ENCODE data around the gene DGAT2.

DGAT2 gene

DNA sequence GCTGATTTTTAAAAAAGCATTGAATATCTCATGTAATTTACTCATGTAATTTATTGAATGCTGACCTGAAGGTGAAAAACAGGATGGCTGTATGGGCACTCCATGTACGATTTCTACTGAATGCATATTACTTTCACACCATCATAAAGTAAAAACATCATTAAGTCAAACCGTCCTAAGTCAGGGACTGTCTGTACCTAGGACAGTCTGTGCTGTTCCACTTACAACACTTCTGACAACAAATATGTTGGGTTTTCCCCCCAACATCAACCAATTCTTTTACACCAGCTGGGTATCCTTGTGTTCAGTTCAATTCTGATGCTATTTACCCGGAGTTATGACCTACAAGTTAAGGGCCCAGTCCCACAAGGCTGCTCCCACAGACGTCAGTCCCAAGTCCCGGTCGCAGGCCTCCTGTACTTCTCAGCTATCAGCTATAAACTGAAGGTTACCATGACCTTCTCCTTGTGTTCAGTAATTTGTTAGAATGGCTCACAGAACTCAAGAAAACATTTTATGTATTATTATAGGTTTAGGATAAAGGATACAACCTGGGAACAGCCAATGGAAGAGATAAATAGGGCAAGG, 63.4 kb downstream of the DGAT2 start:
- H4K20me1 ChIP-seq (ENCODE audit: insufficient read depth, low read length) = peaks cover 12% of the 10 kb centered on the region
- TF ChIP-seq EZH2 (IDR thresholded peaks at IDR 0.05; ENCODE audit: borderline replicate concordance, low read depth, low read length, severe bottlenecking) = no peak
- TF ChIP-seq, protein P1, sequence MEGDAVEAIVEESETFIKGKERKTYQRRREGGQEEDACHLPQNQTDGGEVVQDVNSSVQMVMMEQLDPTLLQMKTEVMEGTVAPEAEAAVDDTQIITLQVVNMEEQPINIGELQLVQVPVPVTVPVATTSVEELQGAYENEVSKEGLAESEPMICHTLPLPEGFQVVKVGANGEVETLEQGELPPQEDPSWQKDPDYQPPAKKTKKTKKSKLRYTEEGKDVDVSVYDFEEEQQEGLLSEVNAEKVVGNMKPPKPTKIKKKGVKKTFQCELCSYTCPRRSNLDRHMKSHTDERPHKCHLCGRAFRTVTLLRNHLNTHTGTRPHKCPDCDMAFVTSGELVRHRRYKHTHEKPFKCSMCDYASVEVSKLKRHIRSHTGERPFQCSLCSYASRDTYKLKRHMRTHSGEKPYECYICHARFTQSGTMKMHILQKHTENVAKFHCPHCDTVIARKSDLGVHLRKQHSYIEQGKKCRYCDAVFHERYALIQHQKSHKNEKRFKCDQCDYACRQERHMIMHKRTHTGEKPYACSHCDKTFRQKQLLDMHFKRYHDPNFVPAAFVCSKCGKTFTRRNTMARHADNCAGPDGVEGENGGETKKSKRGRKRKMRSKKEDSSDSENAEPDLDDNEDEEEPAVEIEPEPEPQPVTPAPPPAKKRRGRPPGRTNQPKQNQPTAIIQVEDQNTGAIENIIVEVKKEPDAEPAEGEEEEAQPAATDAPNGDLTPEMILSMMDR (IDR thresholded peaks at IDR 0.05; ENCODE audit: borderline replicate concordance, extremely low read depth, low read length, poor library complexity, severe bottlenecking) = no peak
- H2AFZ ChIP-seq (ENCODE audit: low read depth, low read length) = no peak overlapping the region
- no peaks in the 10 kb centered on the region for H3K9me3 ChIP-seq (ENCODE audit: insufficient read depth, low read length, severe bottlenecking)
- DNase-seq (no peak), ATAC-seq (ENCODE audit: insufficient read depth, low read depth) (no peak)
- H3K27me3 ChIP-seq (ENCODE audit: insufficient read depth, low read length, poor library complexity) = no peaks in the 10 kb centered on the region
- H3K36me3 ChIP-seq (ENCODE audit: insufficient read depth, low read length) = no peaks in the 10 kb centered on the region
- no peak overlapping the region for H3K9ac ChIP-seq (ENCODE audit: low read depth, low read length)
- peaks cover 47% of the 10 kb centered on the region for H3K79me2 ChIP-seq (ENCODE audit: insufficient read depth, low read length)
- no peak overlapping the region for H3K27ac ChIP-seq (ENCODE audit: low read length)
- H3K4me2 ChIP-seq (ENCODE audit: insufficient read depth, low read length) = no peak overlapping the region
- H3K4me3 ChIP-seq (ENCODE audit: low read depth in 1 of 2, low read length in 2 of 2) = no peak overlapping the region
- H3K4me1 ChIP-seq (ENCODE audit: insufficient read depth, low read length) = no peaks in the 10 kb centered on the region

- H3K79me2 ChIP-seq (ENCODE audit: insufficient read depth, low read length) = peaks cover 40% of the 10 kb centered on the region
- DNase-seq = no peak
- peaks cover 14% of the 10 kb centered on the region; the same call in 1 of the 2 replicates for H4K20me1 ChIP-seq (ENCODE audit: insufficient read depth, low read length)
- H3K9me3 ChIP-seq (ENCODE audit: insufficient read depth, low read length, severe bottlenecking) = no peaks in the 10 kb centered on the region
- H3K4me2 ChIP-seq (ENCODE audit: insufficient read depth, low read length) = no peak overlapping the region
- TF ChIP-seq EZH2 (IDR thresholded peaks at IDR 0.05; ENCODE audit: borderline replicate concordance, low read depth, low read length, severe bottlenecking) = no peak
- TF ChIP-seq, protein P1 (IDR thresholded peaks at IDR 0.05; ENCODE audit: borderline replicate concordance, extremely low read depth, low read length, poor library complexity, severe bottlenecking) = no peak
- no peak for ATAC-seq (ENCODE audit: insufficient read depth, low read depth)
- peaks cover 6% of the 10 kb centered on the region; the same call in 1 of the 2 replicates for H3K36me3 ChIP-seq (ENCODE audit: insufficient read depth, low read length)
- H3K27ac ChIP-seq (ENCODE audit: low read length) = no peak overlapping the region
- no peaks in the 10 kb centered on the region for H3K27me3 ChIP-seq (ENCODE audit: insufficient read depth, low read length, poor library complexity)
- H3K4me3 ChIP-seq (ENCODE audit: low read depth in 1 of 2, low read length in 2 of 2) = no peak overlapping the region
- no peaks in the 10 kb centered on the region for H3K4me1 ChIP-seq (ENCODE audit: insufficient read depth, low read length)
- no peak overlapping the region for H2AFZ ChIP-seq (ENCODE audit: low read depth, low read length)
- no peak overlapping the region for H3K9ac ChIP-seq (ENCODE audit: low read depth, low read length)
Observed at GRCh38 chr11:75834728-75835127, 66.2 kb downstream of the DGAT2 start.

GRCh38 chr11:75836417-75836816, 67.8 kb downstream of the DGAT2 start:
- no peak for ATAC-seq (ENCODE audit: insufficient read depth, low read depth)

More at GRCh38 chr11:75836417-75836816, 67.8 kb downstream of the DGAT2 start:
- H3K27me3 ChIP-seq (ENCODE audit: insufficient read depth, low read length, poor library complexity) = no peaks in the 10 kb centered on the region
- no peaks in the 10 kb centered on the region for H3K9me3 ChIP-seq (ENCODE audit: insufficient read depth, low read length, severe bottlenecking)
- peaks cover 6% of the 10 kb centered on the region; the same call in 1 of the 2 replicates for H3K36me3 ChIP-seq (ENCODE audit: insufficient read depth, low read length)
- peaks cover 40% of the 10 kb centered on the region for H3K79me2 ChIP-seq (ENCODE audit: insufficient read depth, low read length)
- DNase-seq = no peak
- H3K9ac ChIP-seq (ENCODE audit: low read depth, low read length) = no peak overlapping the region
- peaks cover 14% of the 10 kb centered on the region; the same call in 1 of the 2 replicates for H4K20me1 ChIP-seq (ENCODE audit: insufficient read depth, low read length)
- H2AFZ ChIP-seq (ENCODE audit: low read depth, low read length) = no peak overlapping the region
- no peak overlapping the region for H3K27ac ChIP-seq (ENCODE audit: low read length)
- H3K4me1 ChIP-seq (ENCODE audit: insufficient read depth, low read length) = no peaks in the 10 kb centered on the region
- no peak overlapping the region for H3K4me2 ChIP-seq (ENCODE audit: insufficient read depth, low read length)
- TF ChIP-seq, protein P1 (IDR thresholded peaks at IDR 0.05; ENCODE audit: borderline replicate concordance, extremely low read depth, low read length, poor library complexity, severe bottlenecking) = no peak
- TF ChIP-seq EZH2 (IDR thresholded peaks at IDR 0.05; ENCODE audit: borderline replicate concordance, low read depth, low read length, severe bottlenecking) = no peak
- H3K4me3 ChIP-seq (ENCODE audit: low read depth in 1 of 2, low read length in 2 of 2) = no peak overlapping the region
